ENCODE measurements around the gene FOXL1.

The FOXL1 gene

GRCh38 chr16:86558355-86559193 lies 19.8 kb upstream of the FOXL1 start:
- Mint-ChIP-seq H3K4me1 (peaks cover 25% of the 10 kb centered on the region), H3K27ac (no peak overlapping the region), H3K36me3 (ENCODE audit: low read depth) (peaks cover 10% of the 10 kb centered on the region), H3K4me3 (no peak overlapping the region), H3K9me3 (no peaks in the 10 kb centered on the region), H3K27me3 (peaks cover 21% of the 10 kb centered on the region)
- DNase-seq (no peak), ATAC-seq (no peak)

- no peak for ATAC-seq
- H3K36me3 Mint-ChIP-seq (ENCODE audit: low read depth): peaks cover 2% of the 10 kb centered on the region
- H3K27me3 Mint-ChIP-seq: peaks cover 33% of the 10 kb centered on the region
These were observed 18.5 kb upstream of the FOXL1 start for GRCh38 chr16:86559802-86560305.

GRCh38 chr16:86562356-86562755 lies 16.0 kb upstream of the FOXL1 start:
- no peak for ATAC-seq
- Mint-ChIP-seq H3K4me3 (no peak overlapping the region), H3K27me3 (peaks cover 53% of the 10 kb centered on the region)

More at GRCh38 chr16:86559802-86560305, 18.5 kb upstream of the FOXL1 start:
- DNase-seq: no peak
- Mint-ChIP-seq H3K4me1 (peaks cover 22% of the 10 kb centered on the region), H3K27ac (no peak overlapping the region), H3K9me3 (no peaks in the 10 kb centered on the region), H3K4me3 (no peak overlapping the region)

GRCh38 chr16:86563469-86564345 lies 14.6 kb upstream of the FOXL1 start:
- no peak overlapping the region for H3K27ac Mint-ChIP-seq
- H3K4me1 Mint-ChIP-seq: peaks cover 11% of the 10 kb centered on the region
- peaks cover 53% of the 10 kb centered on the region for H3K27me3 Mint-ChIP-seq
- H3K4me3 Mint-ChIP-seq: no peak overlapping the region
- peak; percentile 83 for DNase-seq
- peaks cover 2% of the 10 kb centered on the region for H3K36me3 Mint-ChIP-seq (ENCODE audit: low read depth)
- peak; percentile 65 for ATAC-seq
- H3K9me3 Mint-ChIP-seq: no peaks in the 10 kb centered on the region

More at GRCh38 chr16:86562356-86562755, 16.0 kb upstream of the FOXL1 start:
- Mint-ChIP-seq H3K36me3 (ENCODE audit: low read depth) (peaks cover under 1% of the 10 kb centered on the region), H3K4me1 (peaks cover 11% of the 10 kb centered on the region), H3K9me3 (no peaks in the 10 kb centered on the region), H3K27ac (no peak overlapping the region)
- DNase-seq: no peak

GRCh38 chr16:86565181-86565631 lies 13.1 kb upstream of the FOXL1 start:
- DNase-seq: no peak
- Mint-ChIP-seq H3K9me3 (no peaks in the 10 kb centered on the region), H3K36me3 (ENCODE audit: low read depth) (peaks cover 2% of the 10 kb centered on the region), H3K4me3 (no peak overlapping the region), H3K27ac (no peak overlapping the region), H3K27me3 (peaks cover 64% of the 10 kb centered on the region), H3K4me1 (peaks cover 13% of the 10 kb centered on the region)
- no peak for ATAC-seq

GRCh38 chr16:86565644-86566511 lies 12.5 kb upstream of the FOXL1 start:
- ATAC-seq: no peak
- Mint-ChIP-seq H3K36me3 (ENCODE audit: low read depth) (peaks cover 2% of the 10 kb centered on the region), H3K27me3 (peaks cover 69% of the 10 kb centered on the region), H3K4me1 (peaks cover 13% of the 10 kb centered on the region), H3K27ac (no peak overlapping the region), H3K9me3 (no peaks in the 10 kb centered on the region), H3K4me3 (no peak overlapping the region)
- DNase-seq: no peak

- Mint-ChIP-seq H3K4me3 (no peak within 1 kb of the TSS), H3K36me3 (ENCODE audit: low read depth) (peaks cover 2% of the 10 kb centered on the region), H3K4me1 (peaks cover 13% of the 10 kb centered on the region), H3K27me3 (peaks cover 70% of the 10 kb centered on the region), H3K27ac (no peak within 1 kb of the TSS), H3K9me3 (no peaks in the 10 kb centered on the region)
- DNase-seq (peak; percentile 55), ATAC-seq (no peak)
These were observed 11.8 kb upstream of the FOXL1 start, which contains the start of gene FOXC2 for GRCh38 chr16:86566601-86566965. Gene FOXC2, plus strand, starts transcription at chr16:86566829. Its CDS starts 507 bp downstream, at chr16:86567336.

- no peak overlapping the region for H3K27ac Mint-ChIP-seq
- ATAC-seq (peak; percentile 20), DNase-seq (no peak)
- peaks cover 13% of the 10 kb centered on the region for H3K4me1 Mint-ChIP-seq
- no peak overlapping the region for H3K4me3 Mint-ChIP-seq
- H3K27me3 Mint-ChIP-seq: peaks cover 70% of the 10 kb centered on the region
- H3K36me3 Mint-ChIP-seq (ENCODE audit: low read depth): peaks cover 2% of the 10 kb centered on the region
- no peaks in the 10 kb centered on the region for H3K9me3 Mint-ChIP-seq
These were observed 11.2 kb upstream of the FOXL1 start for GRCh38 chr16:86566966-86567700.

GRCh38 chr16:86567701-86568581 lies 10.4 kb upstream of the FOXL1 start:
- peaks cover 2% of the 10 kb centered on the region for H3K36me3 Mint-ChIP-seq (ENCODE audit: low read depth)
- peaks cover 13% of the 10 kb centered on the region for H3K4me1 Mint-ChIP-seq
- peaks cover 72% of the 10 kb centered on the region for H3K27me3 Mint-ChIP-seq
- ATAC-seq: no peak
- H3K9me3 Mint-ChIP-seq: no peaks in the 10 kb centered on the region
- no peak overlapping the region for H3K4me3 Mint-ChIP-seq
- H3K27ac Mint-ChIP-seq: no peak overlapping the region
- DNase-seq: no peak

GRCh38 chr16:86568677-86569623 lies 9.4 kb upstream of the FOXL1 start:
- no peak overlapping the region for H3K4me3 Mint-ChIP-seq
- H3K27me3 Mint-ChIP-seq: peaks cover 69% of the 10 kb centered on the region
- peaks cover 7% of the 10 kb centered on the region for H3K4me1 Mint-ChIP-seq
- H3K36me3 Mint-ChIP-seq (ENCODE audit: low read depth): peaks cover 2% of the 10 kb centered on the region
- DNase-seq (no peak), ATAC-seq (no peak)
- H3K27ac Mint-ChIP-seq: no peak overlapping the region
- H3K9me3 Mint-ChIP-seq: no peaks in the 10 kb centered on the region

- Mint-ChIP-seq H3K36me3 (ENCODE audit: low read depth) (peaks cover 2% of the 10 kb centered on the region), H3K4me1 (peaks cover 2% of the 10 kb centered on the region), H3K27me3 (peaks cover 71% of the 10 kb centered on the region), H3K4me3 (no peak overlapping the region), H3K9me3 (no peaks in the 10 kb centered on the region), H3K27ac (no peak overlapping the region)
- no peak for DNase-seq
- ATAC-seq: no peak
These were observed 8.5 kb upstream of the FOXL1 start for GRCh38 chr16:86569701-86570447.
